A673 (cell line): Measurements from ENCODE around the gene SDS. TPM values are rescaled to one million over a fixed set of nuclear protein-coding genes. Genes with fewer than 3 reads are reported as not detected.

Source experiments
- BruUV-seq: library from RNA; stranded (reverse); fragments of 400-500 nt; replicated peaks from 2 replicates; lab custom pipeline; 2021; lab: Mats Ljungman, UMichigan
- CTCF ChIA-PET: fragments of 300-600 bp; sonication (Branson Sonifier 250); formaldehyde crosslinking; loops from one replicate; lab custom pipeline; 2022; ENCODE audit warnings: antibody characterized with exemption; lab: Charles Lee
- POLR2A ChIA-PET: fragments of 300-600 bp; sonication (Branson Sonifier 250); formaldehyde crosslinking; loops from one replicate; lab custom pipeline; 2022; ENCODE audit warnings: antibody characterized with exemption; ENCODE audit not compliant: low non-redundant PET; lab: Charles Lee
- DNase-seq: peaks from one replicate; pipeline ENCODE4 v3.0.0-alpha.2; 2015; ENCODE audit warnings: low spot score
- H3K27ac ChIP-seq: fragments of 200-600 bp; sonication (generic); 2 replicates; pipeline ENCODE4 v1.5.1; 2016; ENCODE audit warnings: mixed run types, low read depth, mild to moderate bottlenecking, mixed read lengths, antibody characterized with exemption, low read length; ENCODE audit not compliant: poor library complexity, severe bottlenecking
- H3K27me3 ChIP-seq: fragments of 200-600 bp; sonication (generic); replicated peaks from 2 replicates; pipeline ENCODE4 v1.6.1; 2017; ENCODE audit warnings: mixed run types, low read depth, mild to moderate bottlenecking, mixed read lengths, antibody characterized with exemption, low read length; ENCODE audit not compliant: insufficient read depth, poor library complexity
- H3K36me3 ChIP-seq: fragments of 200-600 bp; sonication (generic); 2 replicates; pipeline ENCODE4 v1.6.1; 2016; ENCODE audit warnings: mixed run types, mild to moderate bottlenecking, mixed read lengths, antibody characterized with exemption, low read length; ENCODE audit not compliant: insufficient read depth, poor library complexity, severe bottlenecking
- H3K4me1 ChIP-seq: fragments of 200-600 bp; sonication (generic); 2 replicates; pipeline ENCODE4 v1.6.1; 2017; ENCODE audit warnings: mixed run types, mild to moderate bottlenecking, mixed read lengths, antibody characterized with exemption, low read length; ENCODE audit not compliant: insufficient read depth, poor library complexity, severe bottlenecking
- H3K4me3 ChIP-seq: fragments of 200-600 bp; sonication (generic); 2 replicates; pipeline ENCODE4 v1.5.1; 2016; ENCODE audit warnings: low read depth, mixed run types, mild to moderate bottlenecking, mixed read lengths, low read length; ENCODE audit not compliant: poor library complexity, severe bottlenecking
- H3K9me3 ChIP-seq: fragments of 200-600 bp; sonication (generic); 2 replicates; pipeline ENCODE4 v1.6.1; 2016; ENCODE audit warnings: mixed run types, low read depth, mild to moderate bottlenecking, mixed read lengths, antibody characterized with exemption, low read length; ENCODE audit not compliant: poor library complexity, severe bottlenecking
- CTCF ChIP-seq: fragments of 300-800, 200-600 bp; sonication (generic); conservative IDR thresholded peaks from 2 replicates; pipeline ENCODE4 v1.5.1; 2017; ENCODE audit warnings: low read depth, mild to moderate bottlenecking, antibody characterized with exemption, low read length, moderate library complexity, mixed read lengths
- EZH2 ChIP-seq: fragments of 200-600 bp; sonication (generic); IDR thresholded peaks from 2 replicates; pipeline ENCODE4 v1.6.1; 2017; ENCODE audit warnings: borderline replicate concordance, low read depth, mild to moderate bottlenecking, mixed read lengths, antibody characterized with exemption, low read length; ENCODE audit not compliant: poor library complexity, severe bottlenecking
- intact Hi-C: fragments of 100-400 bp; cut with micrococcal nuclease; formaldehyde crosslinking; loops from one replicate; pipeline ENCODE4 v1.10.0; 2022; ENCODE audit not compliant: unreplicated experiment
- total RNA-seq: library from RNA; stranded (reverse); gene quantifications from 2 replicates; pipeline ENCODE4 v1.2.3, GENCODE V29; 2021

The SDS gene
- total RNA-seq, 1 experiment from 2014 or later: not detected

DNA sequence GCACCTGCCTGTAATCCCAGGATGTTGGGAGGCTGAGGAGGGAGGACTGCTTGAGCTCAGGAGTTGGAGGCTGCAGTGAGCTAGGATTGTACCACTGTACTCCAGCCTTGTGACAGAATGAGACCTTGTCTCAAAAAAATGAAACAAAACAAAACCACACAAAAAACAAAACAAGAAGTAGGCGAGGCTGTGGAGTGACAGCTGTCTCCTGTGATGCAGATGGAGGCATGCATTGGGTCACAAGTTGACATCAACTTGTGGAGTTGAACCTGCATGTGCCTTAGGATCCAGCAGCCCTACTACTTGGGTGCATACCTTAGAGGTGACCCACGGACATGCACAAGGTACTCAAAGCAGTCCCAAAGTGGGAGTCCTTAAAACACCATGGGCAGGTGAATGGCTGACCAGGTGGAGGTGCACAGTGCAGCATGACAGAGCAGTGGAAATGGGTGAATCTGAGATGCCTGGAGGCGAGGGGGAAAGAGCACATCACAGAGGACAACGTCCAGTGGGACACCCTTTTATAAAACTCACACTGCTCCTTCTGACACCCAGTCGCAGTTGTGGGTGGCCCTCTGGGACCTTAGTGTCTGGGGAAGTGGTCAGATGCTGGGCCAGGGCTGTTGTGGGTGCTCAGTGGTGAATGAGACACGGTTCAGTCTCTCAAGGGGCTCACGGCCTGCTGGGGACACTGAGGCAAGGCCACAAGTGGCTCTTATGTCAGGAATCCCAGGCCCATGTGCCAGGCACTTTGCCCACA lies 32.6 kb downstream of the SDS start:
- H3K9me3 ChIP-seq: no peaks in the 10 kb centered on the region
- DNase-seq: no peak
- no peaks in the 10 kb centered on the region for H3K36me3 ChIP-seq
- H3K4me1 ChIP-seq: no peaks in the 10 kb centered on the region
- H3K4me3 ChIP-seq: no peak overlapping the region
- ChIA-PET CTCF (no interaction called here), POLR2A (no interaction called here)
- intact Hi-C loops: no loop called here
- H3K27ac ChIP-seq: no peak overlapping the region
- no peaks in the 10 kb centered on the region for H3K27me3 ChIP-seq
- no TSS peak for BruUV-seq
- TF ChIP-seq EZH2: no peak
- no peak for TF ChIP-seq CTCF

GRCh38 chr12:113369391-113369985 lies 34.2 kb downstream of the SDS start:
- no peak overlapping the region for H3K4me3 ChIP-seq
- ChIA-PET CTCF (no interaction called here), POLR2A (no interaction called here)
- H3K4me1 ChIP-seq: no peaks in the 10 kb centered on the region
- no peaks in the 10 kb centered on the region for H3K36me3 ChIP-seq
- no peaks in the 10 kb centered on the region for H3K9me3 ChIP-seq
- BruUV-seq: no TSS peak
- intact Hi-C loops: no loop called here
- TF ChIP-seq EZH2: no peak
- no peak for TF ChIP-seq CTCF
- no peak for DNase-seq
- H3K27ac ChIP-seq: no peak overlapping the region
- H3K27me3 ChIP-seq: no peaks in the 10 kb centered on the region

- CTCF ChIA-PET: no interaction called here
- intact Hi-C loops: no loop called here
- TF ChIP-seq EZH2 (no peak), CTCF (no peak)
These were observed 35.4 kb downstream of the SDS start for GRCh38 chr12:113368331-113368730.

More at GRCh38 chr12:113368331-113368730, 35.4 kb downstream of the SDS start:
- Histone ChIP-seq H3K27ac (no peak overlapping the region), H3K4me1 (no peaks in the 10 kb centered on the region), H3K36me3 (no peaks in the 10 kb centered on the region), H3K4me3 (no peak overlapping the region), H3K9me3 (no peaks in the 10 kb centered on the region), H3K27me3 (no peaks in the 10 kb centered on the region)
- DNase-seq: no peak
- POLR2A ChIA-PET: no interaction called here
- no TSS peak for BruUV-seq
